Epithelial cell of proximal tubule (primary cell): ENCODE data around the gene NR6A1. TPM values are rescaled to one million over a fixed set of nuclear protein-coding genes. Genes with fewer than 3 reads are reported as not detected.

Experiments
- DNase-seq: peaks from one replicate; pipeline ENCODE4 v3.0.0-alpha.2; 2011; ENCODE audit warnings: low read depth
- H3K4me3 ChIP-seq: 2 replicates; pipeline ENCODE4 v1.5.1; 2011; ENCODE audit warnings: low read depth, mild to moderate bottlenecking, low read length
- CTCF ChIP-seq: conservative IDR thresholded peaks from 2 replicates; pipeline ENCODE4 v1.5.1; 2012; ENCODE audit warnings: low read depth, mild to moderate bottlenecking, low read length
- total RNA-seq: library from RNA; depleted of rRNA; stranded (reverse); fragments of >200 nt; gene quantifications from 2 replicates; pipeline ENCODE4 v1.2.3, GENCODE V29; 2015

The NR6A1 gene
- total RNA-seq, 1 donor from 2014 or later = 2.0 TPM

DNA sequence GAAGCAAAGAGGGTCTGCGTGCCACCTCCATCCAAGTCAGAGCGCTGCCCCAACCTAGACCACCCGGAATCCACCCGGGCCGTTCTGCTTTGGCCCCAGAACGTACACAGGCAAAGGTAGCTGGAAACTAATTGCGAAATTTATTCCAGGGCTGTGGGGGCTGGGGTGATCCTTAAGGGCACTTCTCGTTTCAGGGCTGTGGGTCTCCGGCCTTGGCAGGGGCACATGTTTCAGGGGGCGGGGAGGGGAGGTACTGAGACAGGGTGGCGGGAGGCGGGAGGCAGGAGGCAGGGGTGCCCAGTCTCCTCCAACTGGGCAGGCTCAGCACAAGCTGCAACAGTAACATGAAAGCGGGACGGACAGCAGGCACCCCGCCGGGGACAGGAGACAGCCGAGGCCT lies 290.0 kb downstream of the NR6A1 start:
- TF ChIP-seq CTCF = no peak
- H3K4me3 ChIP-seq = no peak overlapping the region
- no peak for DNase-seq

DNA sequence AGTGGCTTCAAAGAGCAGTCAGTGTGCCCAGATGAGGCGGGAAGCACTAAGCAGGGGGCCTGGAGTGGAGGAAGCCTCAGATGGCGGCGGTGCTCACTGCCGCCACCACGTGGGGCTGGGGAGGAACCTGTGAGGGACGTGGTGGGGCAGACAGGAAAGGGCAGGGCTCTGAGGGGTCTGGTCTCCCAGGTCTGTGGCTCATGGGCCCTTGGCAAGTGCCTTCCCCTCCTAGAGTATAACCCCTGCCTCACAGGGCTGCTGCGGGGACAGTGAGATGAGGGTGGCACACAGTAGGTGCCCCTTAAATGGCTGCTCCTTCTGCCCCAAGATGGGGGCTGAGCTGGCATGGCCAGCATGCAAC lies 290.5 kb downstream of the NR6A1 start:
- DNase-seq = no peak
- peak; percentile 53 for TF ChIP-seq CTCF
- H3K4me3 ChIP-seq = no peak overlapping the region

DNA sequence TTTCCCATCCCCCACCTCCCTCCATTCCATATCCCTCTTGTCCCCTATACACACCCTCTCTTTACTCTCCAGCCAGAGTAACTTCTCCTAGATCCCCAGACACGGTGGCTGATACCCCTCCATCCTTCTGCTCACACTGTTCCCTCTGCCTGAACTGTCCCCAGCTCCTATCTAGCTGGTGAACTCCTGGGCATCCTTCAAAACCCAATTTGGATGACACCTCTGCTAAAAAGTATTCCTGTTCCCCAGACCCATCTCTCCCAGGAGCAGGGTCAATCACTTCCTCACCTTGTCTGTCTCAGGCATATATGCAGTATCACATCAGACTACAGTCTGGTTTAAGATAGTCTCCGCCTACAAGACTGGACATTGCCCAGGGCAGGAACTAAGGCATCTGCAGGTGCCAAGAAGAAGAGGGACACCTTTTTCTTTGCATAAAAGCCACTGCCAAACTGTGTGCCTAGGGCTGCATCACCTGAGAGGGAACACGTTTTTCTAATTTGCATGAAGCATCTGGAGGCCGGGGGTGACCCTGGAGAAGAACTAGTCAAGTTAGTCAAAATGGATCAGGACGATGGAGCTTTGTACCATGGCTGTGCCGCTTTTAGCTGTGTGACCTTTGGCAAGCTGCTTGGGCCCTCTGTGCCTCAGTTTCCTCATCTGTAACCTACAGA lies 291.0 kb downstream of the NR6A1 start:
- TF ChIP-seq CTCF = no peak
- DNase-seq = no peak
- no peak overlapping the region for H3K4me3 ChIP-seq

DNA sequence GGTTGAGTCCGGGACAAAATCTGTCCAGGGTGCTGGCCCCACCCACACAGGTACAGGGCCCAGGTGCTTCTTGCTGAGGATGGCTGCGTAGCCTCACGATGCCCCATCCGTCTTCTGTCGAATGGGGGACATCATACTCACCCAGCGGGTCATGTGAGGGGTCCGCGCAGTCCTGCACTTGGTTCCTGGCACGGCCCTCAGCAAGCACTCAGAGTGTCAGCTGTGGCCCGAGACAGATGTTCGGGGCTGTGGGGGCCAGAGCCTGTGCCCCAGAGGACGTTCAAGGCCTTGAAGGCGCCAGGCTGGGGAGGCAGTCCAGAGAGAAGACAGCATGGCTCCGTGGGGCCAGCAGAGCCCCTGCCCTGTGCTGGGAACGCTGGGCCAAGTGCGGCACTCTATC lies 291.7 kb downstream of the NR6A1 start:
- DNase-seq = no peak
- H3K4me3 ChIP-seq = no peak overlapping the region
- no peak for TF ChIP-seq CTCF

DNA sequence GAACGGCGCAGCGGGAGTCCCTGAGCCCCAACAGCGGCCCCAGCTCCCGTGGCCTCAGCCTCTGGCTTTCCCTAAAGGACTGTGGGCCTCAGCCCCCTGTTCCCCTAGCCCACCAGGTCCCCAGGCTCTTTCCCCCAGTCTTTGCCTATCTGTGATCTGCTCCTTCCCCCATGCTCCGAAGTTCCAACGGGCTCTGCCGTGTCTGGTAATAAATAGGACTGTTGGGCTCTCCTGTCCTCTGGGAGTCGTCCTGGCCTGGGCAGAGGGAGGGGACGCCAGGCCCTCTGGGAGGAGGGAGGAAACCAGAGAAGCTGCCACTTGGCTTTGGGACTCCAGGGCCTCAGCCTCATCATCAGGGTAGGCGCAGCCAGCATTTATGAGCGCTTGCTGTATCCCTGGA lies 292.8 kb downstream of the NR6A1 start:
- no peak for DNase-seq
- no peak for TF ChIP-seq CTCF
- no peak overlapping the region for H3K4me3 ChIP-seq

DNA sequence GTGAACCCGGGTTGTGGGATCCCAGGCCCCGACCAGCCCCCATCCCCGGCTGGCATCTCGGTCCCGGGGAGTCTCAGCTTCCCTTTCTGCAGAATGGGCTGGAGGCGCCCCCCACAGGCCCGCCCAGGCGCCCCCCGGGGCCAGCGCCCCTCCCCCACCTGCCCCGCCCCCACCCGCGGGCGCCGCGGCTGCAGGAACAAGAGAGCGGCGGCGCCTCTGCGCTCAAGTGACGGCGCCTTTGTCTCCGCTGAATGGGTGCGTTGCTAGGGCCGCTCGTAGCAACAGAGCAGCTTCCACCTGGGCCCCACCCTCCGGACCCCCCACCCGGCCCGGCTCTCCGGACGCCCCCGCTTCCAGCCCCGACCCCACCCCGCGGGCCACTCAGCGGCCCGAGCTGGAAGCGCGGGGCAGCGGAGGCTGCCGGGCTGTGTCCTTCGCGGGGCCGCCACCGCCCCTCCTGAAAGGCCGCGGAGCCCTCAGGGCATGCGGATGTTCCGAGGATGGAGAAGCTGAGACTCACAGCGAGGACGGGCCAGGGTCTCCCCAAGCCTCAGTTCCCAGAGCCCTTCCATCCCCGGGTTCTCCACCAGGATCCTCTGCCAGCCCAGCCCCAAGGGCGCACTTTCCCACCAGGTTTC lies 293.3 kb downstream of the NR6A1 start:
- H3K4me3 ChIP-seq = no peak overlapping the region
- no peak for TF ChIP-seq CTCF
- DNase-seq = no peak

- no peak for DNase-seq
- H3K4me3 ChIP-seq = no peak overlapping the region
- no peak for TF ChIP-seq CTCF
Measured at GRCh38 chr9:124477211-124477647, 293.9 kb downstream of the NR6A1 start.
